ENCODE results near the gene C14orf132. TPM values are rescaled to one million over a fixed set of nuclear protein-coding genes. Genes with fewer than 3 reads are reported as not detected.

Gene C14orf132
- total and polyA plus RNA-seq, 9 of the 15 experiments (the other 6 are each of a cell fraction or from before 2014, with no cell fraction given), result not detected

- TF ChIP-seq PCBP2 (IDR thresholded peaks at IDR 0.05; ENCODE audit: low read depth, low read length, poor library complexity, severe bottlenecking), result no peak
- TF ChIP-seq HCFC1 (IDR thresholded peaks at IDR 0.05; ENCODE audit: low read depth, low read length), result no peak
- TF ChIP-seq XRCC4 (IDR thresholded peaks at IDR 0.05; ENCODE audit: extremely low read depth, insufficient read depth, insufficient read length), result no peak
- no peak for TF ChIP-seq ZFP91 (CRISPR knock-in tag; IDR thresholded peaks at IDR 0.05)
- no peak for TF ChIP-seq NCOR1 (IDR thresholded peaks at IDR 0.05)
- no peak for TF ChIP-seq TFE3 (CRISPR knock-in tag; IDR thresholded peaks at IDR 0.05)
- no peak for TF ChIP-seq TSC22D4 (tag; IDR thresholded peaks at IDR 0.05)
- TF ChIP-seq CREBBP (IDR thresholded peaks at IDR 0.05; ENCODE audit: low read depth, low read length), result no peak
- TF ChIP-seq RBM39 (optimal IDR thresholded peaks at IDR 0.05; ENCODE audit: low read depth, low read length), result no peak
These were observed 7.9 kb downstream of the C14orf132 start (continued) for GRCh38 chr14:96047101-96047500.

GRCh38 chr14:96049932-96050331 is 10.8 kb downstream of the C14orf132 start:
- Histone ChIP-seq H3K9me1 (ENCODE audit: control insufficient read depth, insufficient read depth, low read length) (no peaks in the 10 kb centered on the region), H3K9me3 (replicated peaks; ENCODE audit: control insufficient read depth, insufficient read depth, low read depth, low read length) (no peaks in the 10 kb centered on the region), H2AFZ (ENCODE audit: low read depth, low read length) (no peak overlapping the region), H3K9ac (ENCODE audit: insufficient read depth in 1 of 2, low read depth in 2 of 2, low read length in 2 of 2) (no peak overlapping the region), H4K20me1 (replicated peaks; ENCODE audit: control insufficient read depth, insufficient read depth, low read length) (no peaks in the 10 kb centered on the region), H3K79me2 (ENCODE audit: control insufficient read depth, insufficient read depth, low read length) (no peaks in the 10 kb centered on the region), H3K4me1 (replicated peaks in 1 of 2; ENCODE audit: control insufficient read depth in 2 of 2, insufficient read depth in 2 of 2, low read length in 2 of 2) (no peaks in the 10 kb centered on the region), H3K27ac (ENCODE audit: extremely low read depth, low read depth, low read length) (no peak overlapping the region), H3K4me3 (no peak overlapping the region), H3K36me3 (ENCODE audit: control insufficient read depth, insufficient read depth, low read length) (no peaks in the 10 kb centered on the region), H3K27me3 (ENCODE audit: control insufficient read depth in 2 of 2, insufficient read depth in 2 of 2, low read length in 2 of 2) (no peaks in the 10 kb centered on the region), H3K4me2 (ENCODE audit: insufficient read depth, low read length) (no peak overlapping the region)
- ATAC-seq (no peak), FAIRE-seq (no peak), DNase-seq (ENCODE audit: extremely low read depth in 1 of 4, low spot score in 3 of 4) (no peak)
- intact Hi-C loops (cut with micrococcal nuclease), result no loop called here
- ChIA-PET POLR2A (no interaction called here), CTCF (ENCODE audit: low intra/inter-chr PET ratio) (no interaction called here)
- no TSS peak for BruUV-seq (replicated peaks)
- in situ Hi-C loops (cut with MboI), result no loop called here
- TF ChIP-seq GTF2F1 (IDR thresholded peaks at IDR 0.05; ENCODE audit: low read depth, low read length) (no peak), ATF3 (IDR thresholded peaks at IDR 0.05) (no peak), ATF3 (CRISPR knock-in tag; conservative IDR thresholded peaks at IDR 0.05) (no peak), ZBTB34 (CRISPR knock-in tag; IDR thresholded peaks at IDR 0.05) (no peak), CREB3 (tag; conservative IDR thresholded peaks at IDR 0.05; ENCODE audit: low read depth) (no peak), MEIS2 (IDR thresholded peaks at IDR 0.05; ENCODE audit: partially characterized antibody) (no peak), ILK (tag; IDR thresholded peaks at IDR 0.05; ENCODE audit: borderline replicate concordance, low read depth) (no peak)
